ENCODE results near the gene DYNC1H1.

DNA sequence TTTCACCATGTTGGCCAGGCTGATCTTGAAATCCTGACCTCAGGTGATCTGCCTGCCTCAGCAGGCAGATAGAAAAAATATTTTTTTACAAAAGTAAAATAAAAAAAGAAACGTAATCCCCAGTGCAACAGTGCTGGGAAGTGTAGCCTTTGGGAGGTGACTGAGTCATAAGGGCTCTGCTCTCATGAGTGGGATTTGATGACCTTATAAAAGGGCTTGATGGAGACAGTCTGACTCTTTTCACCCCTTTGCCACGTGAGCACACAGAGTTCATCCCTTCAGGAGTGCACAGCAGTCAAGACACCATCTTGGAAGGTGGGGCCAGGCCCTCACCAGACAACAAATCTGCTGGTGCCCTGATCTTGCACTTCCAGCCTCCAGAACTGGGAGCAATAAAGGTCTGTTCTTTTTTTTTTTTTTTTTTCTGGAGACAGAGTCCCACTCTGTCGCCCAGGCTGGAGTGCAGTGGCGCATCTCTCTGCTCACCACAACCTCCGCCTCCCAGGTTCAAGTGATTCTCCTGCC is 24.7 kb upstream of the DYNC1H1 start:
- TF ChIP-seq EZH2 (IDR thresholded peaks at IDR 0.05; ENCODE audit: insufficient read depth, low read length) (no peak), CTCF (IDR thresholded peaks at IDR 0.05; ENCODE audit: insufficient read depth, low read depth, low read length) (no peak)

Measured in astrocyte (in vitro differentiated cells and primary cell).